GM10248 (cell line): ENCODE results near the gene TMBIM6.

ENCODE experiments used
- CTCF ChIA-PET: fragments of 300-600 bp; sonication (Branson Sonifier 250); formaldehyde crosslinking; extraction: SDS; loops from one replicate; lab custom pipeline; 2021; ENCODE audit warnings: antibody characterized with exemption; lab: Yijun Ruan, JAX
- POLR2A ChIA-PET: fragments of 350-650 bp; sonication (Branson Sonifier 250); formaldehyde crosslinking; extraction: SDS; loops from one replicate; lab custom pipeline; 2020; ENCODE audit warnings: antibody characterized with exemption; lab: Yijun Ruan, JAX
- DNase-seq: peaks from one replicate; pipeline ENCODE4 v3.0.0; 2012; ENCODE audit errors: extremely low spot score
- TF ChIP-seq, protein P1 (sequence below): IDR thresholded peaks from 2 replicates; pipeline ENCODE4 v1.5.1; 2012; ENCODE audit warnings: mild to moderate bottlenecking, low read depth; ENCODE audit errors: extremely low read depth, missing control alignments, control extremely low read depth

TMBIM6 gene

GRCh38 chr12:49798934-49799333 is 57.6 kb downstream of the TMBIM6 start:
- no peak for DNase-seq
- TF ChIP-seq, protein P1, sequence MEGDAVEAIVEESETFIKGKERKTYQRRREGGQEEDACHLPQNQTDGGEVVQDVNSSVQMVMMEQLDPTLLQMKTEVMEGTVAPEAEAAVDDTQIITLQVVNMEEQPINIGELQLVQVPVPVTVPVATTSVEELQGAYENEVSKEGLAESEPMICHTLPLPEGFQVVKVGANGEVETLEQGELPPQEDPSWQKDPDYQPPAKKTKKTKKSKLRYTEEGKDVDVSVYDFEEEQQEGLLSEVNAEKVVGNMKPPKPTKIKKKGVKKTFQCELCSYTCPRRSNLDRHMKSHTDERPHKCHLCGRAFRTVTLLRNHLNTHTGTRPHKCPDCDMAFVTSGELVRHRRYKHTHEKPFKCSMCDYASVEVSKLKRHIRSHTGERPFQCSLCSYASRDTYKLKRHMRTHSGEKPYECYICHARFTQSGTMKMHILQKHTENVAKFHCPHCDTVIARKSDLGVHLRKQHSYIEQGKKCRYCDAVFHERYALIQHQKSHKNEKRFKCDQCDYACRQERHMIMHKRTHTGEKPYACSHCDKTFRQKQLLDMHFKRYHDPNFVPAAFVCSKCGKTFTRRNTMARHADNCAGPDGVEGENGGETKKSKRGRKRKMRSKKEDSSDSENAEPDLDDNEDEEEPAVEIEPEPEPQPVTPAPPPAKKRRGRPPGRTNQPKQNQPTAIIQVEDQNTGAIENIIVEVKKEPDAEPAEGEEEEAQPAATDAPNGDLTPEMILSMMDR, result no peak
- POLR2A ChIA-PET, result no interaction called here
- CTCF ChIA-PET, result interaction anchor here (1.1 to 6.0 kb wide), 4 partner anchors 12 to 58 kb away, joined by 3 to 34 read pairs (median 4); partner anchors contain the start of gene TMBIM6

DNA sequence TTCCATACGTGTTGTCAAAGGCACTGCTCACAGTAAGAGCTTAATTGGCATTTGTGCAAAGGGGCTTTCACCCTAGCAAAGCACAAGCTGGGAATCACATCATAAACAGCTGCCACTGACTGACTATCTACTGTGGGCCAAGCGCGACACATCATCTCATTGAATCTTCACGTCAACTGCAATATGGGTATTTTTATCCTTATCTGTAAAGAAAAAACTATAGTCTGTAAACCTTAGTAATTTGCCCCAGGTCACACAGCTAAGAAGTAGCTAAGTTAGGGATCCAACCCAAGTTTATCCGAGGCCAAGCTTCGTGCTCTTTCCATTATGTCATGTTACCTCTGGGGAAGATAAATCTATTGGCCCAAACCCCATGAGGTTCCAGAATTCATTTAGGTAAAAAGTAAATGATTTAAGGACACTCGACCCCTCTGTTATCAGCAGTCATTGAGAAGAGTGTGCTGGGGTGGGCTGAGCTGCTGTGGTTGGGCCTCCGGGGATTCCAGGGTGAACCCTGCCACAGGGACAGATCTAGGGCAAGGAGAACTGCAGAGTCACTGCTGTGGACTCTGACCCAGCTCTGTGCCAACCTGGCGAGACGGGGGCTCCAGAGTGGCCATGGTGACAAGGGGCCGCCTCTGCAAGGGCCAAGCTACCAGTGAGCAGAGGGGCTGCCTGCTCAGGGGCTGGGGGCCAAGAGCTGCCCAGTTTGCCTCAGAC is 59.2 kb downstream of the TMBIM6 start:
- DNase-seq, result no peak
- ChIA-PET POLR2A (no interaction called here), CTCF (interaction anchor here (0.8 to 2.6 kb wide), 6 partner anchors 10 to 59 kb away, joined by 3 to 13 read pairs (median 4); partner anchors contain the start of gene TMBIM6)
- TF ChIP-seq, protein P1, result no peak

- POLR2A ChIA-PET, result interaction anchor here (0.6 kb wide), 1 partner anchor 50 kb away, joined by 5 read pairs; no protein-coding TSS in a partner anchor
- no peak for DNase-seq
- CTCF ChIA-PET, result interaction anchor here (0.8 to 2.6 kb wide), 7 partner anchors 23 to 60 kb away, joined by 3 to 13 read pairs (median 4); partner anchors contain the start of gene TMBIM6
- TF ChIP-seq, protein P1, result no peak
Measured at GRCh38 chr12:49801141-49802063, 60.0 kb downstream of the TMBIM6 start.

DNA sequence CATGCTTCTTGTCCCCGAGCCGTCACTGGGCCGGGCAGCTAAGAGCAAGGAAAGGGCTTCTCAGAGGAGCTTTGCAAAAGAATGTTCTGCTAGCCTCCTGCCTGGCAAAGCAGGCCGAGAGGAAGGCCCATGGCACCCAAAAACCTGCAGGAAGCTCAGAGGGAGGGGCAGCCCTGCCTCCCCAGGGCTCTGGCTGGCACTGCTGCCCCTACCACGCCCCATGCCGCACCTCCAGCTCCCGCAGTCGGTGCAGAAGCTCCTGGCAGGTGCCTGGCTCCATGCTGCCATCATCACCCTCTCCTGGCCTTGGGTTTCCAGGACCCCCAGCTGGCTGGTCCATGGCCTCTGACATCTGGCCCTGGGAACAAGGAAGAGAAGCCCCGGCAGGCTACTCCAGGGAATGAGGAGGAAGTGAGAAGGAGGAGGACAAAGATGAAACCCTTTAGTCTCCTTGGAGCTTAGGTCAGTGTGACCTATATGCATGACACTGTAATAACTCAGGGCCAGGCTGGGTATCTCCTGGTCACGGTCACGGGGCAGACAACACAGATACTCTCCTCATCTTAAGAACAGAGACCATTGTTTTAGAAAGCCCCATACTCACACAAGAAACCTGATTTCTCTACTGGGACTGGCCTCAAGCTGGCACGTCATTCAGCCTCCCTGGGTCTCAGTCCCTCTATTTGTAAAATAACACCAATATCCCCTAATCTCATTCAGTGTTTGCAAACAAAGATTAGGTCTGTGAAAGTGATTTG is 62.5 kb downstream of the TMBIM6 start:
- TF ChIP-seq, protein P1, result no peak
- ChIA-PET CTCF (interaction anchor here (1.1 to 3.1 kb wide), 8 partner anchors 9 to 142 kb away, joined by 3 to 9 read pairs (median 4); partner anchors contain the start of genes NCKAP5L and TMBIM6), POLR2A (no interaction called here)
- no peak for DNase-seq

DNA sequence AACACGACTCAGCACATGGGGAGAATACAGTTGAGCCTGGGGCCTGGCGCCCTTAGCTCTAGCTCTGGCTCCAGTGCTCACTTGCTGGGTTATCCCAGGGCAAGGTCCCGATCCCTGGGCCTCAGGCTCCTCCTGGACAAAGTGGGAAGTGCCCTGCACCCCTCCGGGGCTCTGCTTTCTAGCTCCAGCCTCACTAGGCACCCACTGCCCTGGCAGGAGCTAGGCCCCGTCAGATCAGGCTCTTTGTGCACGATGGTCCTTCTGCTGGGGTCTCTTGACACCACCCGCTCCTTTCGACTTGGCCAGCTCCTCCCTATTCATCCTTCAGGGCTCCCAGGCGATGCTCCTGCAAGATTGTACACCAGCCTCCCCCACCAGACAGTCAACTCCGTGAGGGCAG is 63.5 kb downstream of the TMBIM6 start:
- ChIA-PET POLR2A (no interaction called here), CTCF (interaction anchor here (0.9 to 3.1 kb wide), 7 partner anchors 8 to 162 kb away, joined by 3 to 9 read pairs (median 4); partner anchors contain the start of gene NCKAP5L)
- TF ChIP-seq, protein P1, result no peak
- no peak for DNase-seq

DNA sequence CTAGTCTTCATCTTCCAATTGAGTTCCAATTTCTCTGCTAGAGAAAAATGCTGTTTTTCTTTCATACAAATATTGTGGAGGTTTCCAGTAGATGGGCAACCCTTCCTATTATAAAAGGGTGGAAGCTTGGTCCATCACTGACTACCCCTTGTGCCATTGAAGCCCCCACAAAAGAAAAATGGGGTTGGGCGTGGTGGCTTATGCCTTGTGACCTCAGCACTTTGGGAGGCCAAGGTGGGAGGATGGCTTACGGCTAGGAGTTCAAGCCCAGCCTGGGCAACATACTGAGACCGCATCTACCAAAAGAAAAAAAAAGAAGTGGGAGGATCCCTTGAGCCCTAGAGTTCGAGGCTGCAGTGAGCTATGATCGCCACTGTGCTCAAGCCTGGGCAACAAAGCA is 64.1 kb downstream of the TMBIM6 start:
- TF ChIP-seq, protein P1, result no peak
- CTCF ChIA-PET, result interaction anchor here (0.9 to 3.1 kb wide), 5 partner anchors 8 to 161 kb away, joined by 3 to 9 read pairs (median 4); no protein-coding TSS in a partner anchor
- POLR2A ChIA-PET, result no interaction called here
- DNase-seq, result no peak
